Esophagus squamous epithelium (tissue), 4 donors: ENCODE results near the gene FAM210B.

Experiments
- CTCF ChIP-seq, 6 experiments: fragments of 450-650 bp in 4 of 6; fragments of 200-600 bp in 2 of 6; sonication (generic) in 2 of 6; IDR thresholded peaks; one replicate each; pipeline ENCODE4 v1.5.1; 2016 to 2019; ENCODE audit warnings: antibody characterized with exemption in 6 of 6, mild to moderate bottlenecking in 4 of 6, moderate library complexity in 4 of 6
- POLR2A ChIP-seq, 4 donors: fragments of 450-650 bp; IDR thresholded peaks; one replicate each; pipeline ENCODE4 v1.6.1; 2017; ENCODE audit warnings: antibody characterized with exemption in 4 of 4, mild to moderate bottlenecking in 4 of 4, moderate library complexity in 3 of 4

DNA sequence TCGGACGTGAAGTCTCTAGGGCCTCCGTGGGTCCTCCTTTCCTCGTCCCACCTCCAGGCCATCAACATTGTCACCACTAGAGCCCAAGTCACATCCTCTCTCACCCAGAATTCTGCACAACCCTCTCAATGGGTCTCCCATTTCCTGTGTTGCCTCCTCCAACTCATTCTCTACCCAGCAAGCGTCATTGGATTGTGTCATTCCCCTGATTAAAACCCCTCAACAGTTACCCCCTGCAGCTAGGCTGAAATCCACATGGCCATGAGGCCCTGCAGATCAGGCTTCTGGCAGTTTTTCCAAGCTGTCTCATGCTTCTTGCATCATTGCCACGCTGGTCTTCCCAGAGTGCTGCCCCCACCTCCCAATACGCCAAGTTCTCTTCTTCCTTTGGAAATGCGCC lies 12.9 kb upstream of the FAM210B start:
- no peak for TF ChIP-seq CTCF (IDR thresholded peaks at IDR 0.05)
- TF ChIP-seq POLR2A (IDR thresholded peaks at IDR 0.05): no peak
